K562 (cell line): ENCODE results near the gene ANO4. TPM values are rescaled to one million over a fixed set of nuclear protein-coding genes. Genes with fewer than 3 reads are reported as not detected.

ENCODE experiments used
- ATAC-seq: fragments of 200-7000 bp; cut with Tn5 transposase; 3 replicates; pipeline ENCODE4 v1.9.1; 2020; ENCODE audit warnings: moderate library complexity
- BruUV-seq: library from RNA; stranded (reverse); fragments of 400-500 nt; replicated peaks from 2 replicates; lab custom pipeline; 2021; lab: Mats Ljungman, UMichigan
- CTCF ChIA-PET: fragments of 300-600 bp; formaldehyde crosslinking; extraction: SDS; loops from one replicate; lab custom pipeline; 2021; ENCODE audit warnings: low intra/inter-chr PET ratio; lab: Yijun Ruan, JAX
- POLR2A ChIA-PET: fragments of 300-600, 350-650 bp; sonication (Branson Sonifier 250); formaldehyde crosslinking; extraction: SDS; loops from one replicate; lab custom pipeline; 2021; ENCODE audit warnings: antibody characterized with exemption, inconsistent platforms; lab: Yijun Ruan, JAX
- DNase-seq, 4 experiments: peaks; one replicate each; pipeline versions ENCODE4 v3.0.0 to v3.0.0-alpha.2; 2011 to 2018; ENCODE audit warnings: low spot score in 3 of 4, mixed read lengths in 3 of 4; ENCODE audit errors: extremely low read depth in 1 of 4
- FAIRE-seq: peaks from 2 replicates; lab custom pipeline; 2011; peaks lifted over from hg19 to GRCh38; lab: Jason Lieb, UNC
- H2AFZ ChIP-seq: 2 replicates; pipeline ENCODE4 v1.6.0; 2011; ENCODE audit warnings: low read depth, low read length, control low read depth, inconsistent platforms
- H3K27ac ChIP-seq: fragments of 200-600 bp; 3 replicates; pipeline ENCODE4 v1.8.0; 2011; ENCODE audit warnings: low read depth, mild to moderate bottlenecking, control low read depth, inconsistent platforms, low read length, moderate library complexity, mixed read lengths; ENCODE audit errors: extremely low read depth
- H3K27me3 ChIP-seq, 2 experiments: fragments of 300-600 bp in 1 of 2; 2 replicates in 1 of 2; 3 replicates in 1 of 2; pipeline versions ENCODE4 v1.6.0 to v1.8.0; 2011; ENCODE audit warnings: inconsistent platforms in 2 of 2, low read length in 2 of 2, mild to moderate bottlenecking in 1 of 2, mixed read lengths in 1 of 2, moderate library complexity in 1 of 2; ENCODE audit not compliant: control insufficient read depth in 2 of 2, insufficient read depth in 2 of 2
- H3K36me3 ChIP-seq: fragments of 300-600 bp; 3 replicates; pipeline ENCODE4 v1.8.0; 2011; ENCODE audit warnings: mild to moderate bottlenecking, low read length, inconsistent platforms; ENCODE audit not compliant: control insufficient read depth, insufficient read depth
- H3K4me1 ChIP-seq, 2 experiments: fragments of 200-600 bp in 1 of 2; replicated peaks in 1 of 2; 2 replicates in 1 of 2; 3 replicates in 1 of 2; pipeline versions ENCODE4 v1.5.1 to v1.8.0; 2011; ENCODE audit warnings: inconsistent platforms in 2 of 2, low read length in 2 of 2, mild to moderate bottlenecking in 1 of 2, mixed read lengths in 1 of 2, moderate library complexity in 1 of 2; ENCODE audit not compliant: control insufficient read depth in 2 of 2, insufficient read depth in 2 of 2
- H3K4me2 ChIP-seq: 2 replicates; pipeline ENCODE4 v1.6.1; 2011; ENCODE audit warnings: low read length, control low read depth, inconsistent platforms, mixed read lengths; ENCODE audit not compliant: insufficient read depth
- H3K4me3 ChIP-seq: fragments of 200-600 bp; sonication (generic), shearing (Covaris generic); 2 replicates; pipeline ENCODE4 v1.5.1; 2016; ENCODE audit warnings: control low read depth, inconsistent platforms
- H3K79me2 ChIP-seq: fragments of 200-600 bp; 3 replicates; pipeline ENCODE4 v1.8.0; 2011; ENCODE audit warnings: low read length, inconsistent platforms; ENCODE audit not compliant: control insufficient read depth, insufficient read depth
- H3K9ac ChIP-seq, 2 experiments: 2 replicates each; pipeline versions ENCODE4 v1.6.0 to v1.6.1; 2011; ENCODE audit warnings: low read depth in 2 of 2, low read length in 2 of 2, control low read depth in 1 of 2, inconsistent platforms in 1 of 2, mild to moderate bottlenecking in 1 of 2, mixed read lengths in 1 of 2; ENCODE audit not compliant: insufficient read depth in 1 of 2
- H3K9me1 ChIP-seq: one replicate; pipeline ENCODE4 v1.6.0; 2011; ENCODE audit warnings: inconsistent platforms, mild to moderate bottlenecking, low read length, moderate library complexity; ENCODE audit not compliant: control insufficient read depth, insufficient read depth
- H3K9me3 ChIP-seq: replicated peaks from 2 replicates; pipeline ENCODE4 v1.5.1; 2011; ENCODE audit warnings: low read depth, low read length, inconsistent platforms; ENCODE audit not compliant: control insufficient read depth, insufficient read depth
- H4K20me1 ChIP-seq: replicated peaks from 2 replicates; pipeline ENCODE4 v1.6.1; 2011; ENCODE audit warnings: low read length, inconsistent platforms, mixed read lengths; ENCODE audit not compliant: control insufficient read depth, insufficient read depth
- CBX5 ChIP-seq: IDR thresholded peaks from 2 replicates; pipeline ENCODE4 v1.6.1; 2014; ENCODE audit warnings: low read depth, borderline replicate concordance
- DPF2 ChIP-seq: fragments of 450-650 bp; IDR thresholded peaks from 2 replicates; pipeline ENCODE4 v1.6.1; 2016
- HSF4 ChIP-seq: fragments of 250-450 bp; sonication (Bioruptor Pico); IDR thresholded peaks from 2 replicates; pipeline ENCODE4 v2.1.2; 2022; ENCODE audit warnings: mild to moderate bottlenecking, moderate library complexity, borderline replicate concordance
- MBD2 ChIP-seq: sonication (generic); IDR thresholded peaks from 2 replicates; pipeline ENCODE4 v1.6.1; 2016; ENCODE audit warnings: low read depth, borderline replicate concordance
- MED1 ChIP-seq: sonication (generic); formaldehyde crosslinking; IDR thresholded peaks from 2 replicates; pipeline ENCODE4 v1.8.1; 2023; ENCODE audit warnings: missing genetic modification reagents, borderline replicate concordance
- RFX1 ChIP-seq: fragments of 450-650 bp; IDR thresholded peaks from 2 replicates; pipeline ENCODE4 v1.6.1; 2016; ENCODE audit warnings: mild to moderate bottlenecking, moderate library complexity
- SMARCC2 ChIP-seq: fragments of 450-650 bp; IDR thresholded peaks from 2 replicates; pipeline ENCODE4 v1.6.1; 2017; ENCODE audit warnings: antibody characterized with exemption, moderate library complexity, mild to moderate bottlenecking, low read depth
- ZNF140 ChIP-seq: fragments of 250-450 bp; sonication (Bioruptor Pico); IDR thresholded peaks from 2 replicates; pipeline ENCODE4 v1.8.0; 2021; ENCODE audit warnings: moderate library complexity, mild to moderate bottlenecking, inconsistent platforms
- in situ Hi-C: fragments of 300-500 bp; cut with MboI; formaldehyde crosslinking; loops from 4 replicates; pipeline ENCODE4 v1.15.0; 2018; ENCODE audit warnings: inconsistent platforms, mixed read lengths
- intact Hi-C: fragments of 100-400 bp; cut with micrococcal nuclease; formaldehyde crosslinking; loops from 2 replicates; pipeline ENCODE4 v1.14.2; 2022
- polyA plus RNA-seq, 8 experiments: library from polyadenylated mRNA; depleted of rRNA in 4 of 8; stranded (reverse) in 5 of 8; unstranded in 3 of 8; fragments of >200 nt; fragmentation: Nextera tagmentation in 2 of 8; fragmentation: Illumina TruSeq in 1 of 8; extraction: Ambion mirVana in 2 of 8; extraction: Trizol in 1 of 8; gene quantifications; 2 replicates each; pipeline versions ENCODE4 v1.2.1 to v1.2.3, GENCODE V29; 2011 to 2014; ENCODE audit warnings: inconsistent platforms in 1 of 8, missing spikeins in 1 of 8
- total RNA-seq, 7 experiments: library from RNA; depleted of rRNA in 6 of 7; stranded (reverse); fragments of >200 nt in 6 of 7; fragmentation: Illumina TruSeq in 2 of 7; extraction: Trizol in 2 of 7; gene quantifications; 2 replicates each; pipeline versions ENCODE4 v1.2.1 to v1.2.3, GENCODE V29; 2011 to 2021; ENCODE audit warnings: low replicate concordance in 1 of 7
- TF ChIP-seq, protein P1 (sequence below), 2 experiments: fragments of 250-450 bp in 1 of 2; fragments of 450-650 bp in 1 of 2; sonication (Bioruptor Pico) in 1 of 2; IDR thresholded peaks; 2 replicates each; pipeline versions ENCODE4 v1.6.1 to v1.8.0; 2016 to 2021; ENCODE audit warnings: mild to moderate bottlenecking in 2 of 2, moderate library complexity in 2 of 2, missing compliant biosample characterization in 1 of 2, missing genetic modification characterization in 1 of 2
- TF ChIP-seq, protein P2 (sequence below): fragments of 450-650 bp; IDR thresholded peaks from 2 replicates; pipeline ENCODE4 v1.6.1; 2016; ENCODE audit warnings: low read depth
- TF ChIP-seq, protein P3 (sequence below): sonication (generic); IDR thresholded peaks from 2 replicates; pipeline ENCODE4 v1.6.1; 2016
- TF ChIP-seq, protein P4 (sequence below): sonication (generic); formaldehyde crosslinking; IDR thresholded peaks from 2 replicates; pipeline ENCODE4 v1.4.0; 2020; ENCODE audit warnings: mild to moderate bottlenecking, missing genetic modification reagents

The ANO4 gene
- total and polyA plus RNA-seq, 9 of the 15 experiments (the other 6 are each of a cell fraction or from before 2014, with no cell fraction given): not detected

DNA sequence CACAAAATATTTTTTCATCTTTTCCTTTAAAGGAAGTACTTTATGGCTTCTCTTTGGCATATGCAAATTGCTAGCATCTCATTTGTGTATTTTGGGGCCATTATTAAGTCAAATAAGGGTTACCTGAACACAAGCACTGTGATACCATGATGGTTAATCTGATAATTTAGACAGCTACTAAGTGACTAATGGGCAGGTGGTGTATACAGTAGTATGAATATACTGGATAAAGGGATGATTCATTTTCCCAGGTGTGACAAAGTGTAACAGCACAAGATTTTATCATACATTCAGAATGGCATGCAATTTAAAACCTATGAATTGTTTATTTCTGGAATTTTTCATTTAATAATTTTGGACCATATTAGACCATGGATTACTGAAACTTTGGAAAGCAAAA lies 27.2 kb upstream of the ANO4 start:
- intact Hi-C loops (no loop called here), in situ Hi-C loops (no loop called here)
- CTCF ChIA-PET: no interaction called here
- TF ChIP-seq CBX5 (no peak), SMARCC2 (no peak), RFX1 (no peak), MED1 (CRISPR knock-in tag) (no peak), DPF2 (no peak), HSF4 (CRISPR knock-in tag) (no peak), ZNF140 (no peak), MBD2 (no peak)
- TF ChIP-seq, protein P1, sequence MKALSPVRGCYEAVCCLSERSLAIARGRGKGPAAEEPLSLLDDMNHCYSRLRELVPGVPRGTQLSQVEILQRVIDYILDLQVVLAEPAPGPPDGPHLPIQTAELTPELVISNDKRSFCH (CRISPR knock-in tag; IDR thresholded peaks at IDR 0.05): no peak
- TF ChIP-seq, protein P1 (tag; IDR thresholded peaks at IDR 0.05): no peak
- TF ChIP-seq, protein P2, sequence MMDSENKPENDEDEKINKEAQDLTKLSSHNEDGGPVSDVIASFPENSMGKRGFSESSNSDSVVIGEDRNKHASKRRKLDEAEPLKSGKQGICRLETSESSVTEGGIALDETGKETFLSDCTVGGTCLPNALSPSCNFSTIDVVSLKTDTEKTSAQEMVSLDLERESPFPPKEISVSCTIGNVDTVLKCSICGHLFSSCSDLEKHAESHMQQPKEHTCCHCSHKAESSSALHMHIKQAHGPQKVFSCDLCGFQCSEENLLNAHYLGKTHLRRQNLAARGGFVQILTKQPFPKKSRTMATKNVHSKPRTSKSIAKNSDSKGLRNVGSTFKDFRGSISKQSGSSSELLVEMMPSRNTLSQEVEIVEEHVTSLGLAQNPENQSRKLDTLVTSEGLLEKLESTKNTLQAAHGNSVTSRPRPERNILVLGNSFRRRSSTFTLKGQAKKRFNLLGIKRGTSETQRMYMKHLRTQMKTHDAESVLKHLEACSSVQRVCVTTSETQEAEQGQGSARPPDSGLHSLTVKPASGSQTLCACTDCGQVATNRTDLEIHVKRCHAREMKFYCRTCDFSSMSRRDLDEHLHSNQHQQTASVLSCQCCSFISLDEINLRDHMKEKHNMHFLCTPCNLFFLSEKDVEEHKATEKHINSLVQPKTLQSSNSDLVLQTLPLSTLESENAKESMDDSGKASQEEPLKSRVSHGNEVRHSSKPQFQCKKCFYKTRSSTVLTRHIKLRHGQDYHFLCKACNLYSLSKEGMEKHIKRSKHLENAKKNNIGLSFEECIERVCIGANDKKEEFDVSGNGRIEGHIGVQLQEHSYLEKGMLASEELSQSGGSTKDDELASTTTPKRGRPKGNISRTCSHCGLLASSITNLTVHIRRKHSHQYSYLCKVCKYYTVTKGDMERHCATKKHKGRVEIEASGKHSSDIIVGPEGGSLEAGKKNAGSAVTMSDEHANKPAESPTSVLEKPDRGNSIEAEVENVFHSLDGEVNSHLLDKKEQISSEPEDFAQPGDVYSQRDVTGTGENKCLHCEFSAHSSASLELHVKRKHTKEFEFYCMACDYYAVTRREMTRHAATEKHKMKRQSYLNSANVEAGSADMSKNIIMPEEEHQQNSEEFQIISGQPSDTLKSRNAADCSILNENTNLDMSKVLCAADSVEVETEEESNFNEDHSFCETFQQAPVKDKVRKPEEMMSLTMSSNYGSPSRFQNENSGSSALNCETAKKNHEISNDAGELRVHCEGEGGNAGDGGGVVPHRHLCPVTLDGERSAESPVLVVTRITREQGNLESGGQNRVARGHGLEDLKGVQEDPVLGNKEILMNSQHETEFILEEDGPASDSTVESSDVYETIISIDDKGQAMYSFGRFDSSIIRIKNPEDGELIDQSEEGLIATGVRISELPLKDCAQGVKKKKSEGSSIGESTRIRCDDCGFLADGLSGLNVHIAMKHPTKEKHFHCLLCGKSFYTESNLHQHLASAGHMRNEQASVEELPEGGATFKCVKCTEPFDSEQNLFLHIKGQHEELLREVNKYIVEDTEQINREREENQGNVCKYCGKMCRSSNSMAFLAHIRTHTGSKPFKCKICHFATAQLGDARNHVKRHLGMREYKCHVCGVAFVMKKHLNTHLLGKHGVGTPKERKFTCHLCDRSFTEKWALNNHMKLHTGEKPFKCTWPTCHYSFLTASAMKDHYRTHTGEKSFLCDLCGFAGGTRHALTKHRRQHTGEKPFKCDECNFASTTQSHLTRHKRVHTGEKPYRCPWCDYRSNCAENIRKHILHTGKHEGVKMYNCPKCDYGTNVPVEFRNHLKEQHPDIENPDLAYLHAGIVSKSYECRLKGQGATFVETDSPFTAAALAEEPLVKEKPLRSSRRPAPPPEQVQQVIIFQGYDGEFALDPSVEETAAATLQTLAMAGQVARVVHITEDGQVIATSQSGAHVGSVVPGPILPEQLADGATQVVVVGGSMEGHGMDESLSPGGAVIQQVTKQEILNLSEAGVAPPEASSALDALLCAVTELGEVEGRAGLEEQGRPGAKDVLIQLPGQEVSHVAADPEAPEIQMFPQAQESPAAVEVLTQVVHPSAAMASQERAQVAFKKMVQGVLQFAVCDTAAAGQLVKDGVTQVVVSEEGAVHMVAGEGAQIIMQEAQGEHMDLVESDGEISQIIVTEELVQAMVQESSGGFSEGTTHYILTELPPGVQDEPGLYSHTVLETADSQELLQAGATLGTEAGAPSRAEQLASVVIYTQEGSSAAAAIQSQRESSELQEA: no peak
- TF ChIP-seq, protein P3, sequence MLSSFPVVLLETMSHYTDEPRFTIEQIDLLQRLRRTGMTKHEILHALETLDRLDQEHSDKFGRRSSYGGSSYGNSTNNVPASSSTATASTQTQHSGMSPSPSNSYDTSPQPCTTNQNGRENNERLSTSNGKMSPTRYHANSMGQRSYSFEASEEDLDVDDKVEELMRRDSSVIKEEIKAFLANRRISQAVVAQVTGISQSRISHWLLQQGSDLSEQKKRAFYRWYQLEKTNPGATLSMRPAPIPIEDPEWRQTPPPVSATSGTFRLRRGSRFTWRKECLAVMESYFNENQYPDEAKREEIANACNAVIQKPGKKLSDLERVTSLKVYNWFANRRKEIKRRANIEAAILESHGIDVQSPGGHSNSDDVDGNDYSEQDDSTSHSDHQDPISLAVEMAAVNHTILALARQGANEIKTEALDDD: no peak
- TF ChIP-seq, protein P4, sequence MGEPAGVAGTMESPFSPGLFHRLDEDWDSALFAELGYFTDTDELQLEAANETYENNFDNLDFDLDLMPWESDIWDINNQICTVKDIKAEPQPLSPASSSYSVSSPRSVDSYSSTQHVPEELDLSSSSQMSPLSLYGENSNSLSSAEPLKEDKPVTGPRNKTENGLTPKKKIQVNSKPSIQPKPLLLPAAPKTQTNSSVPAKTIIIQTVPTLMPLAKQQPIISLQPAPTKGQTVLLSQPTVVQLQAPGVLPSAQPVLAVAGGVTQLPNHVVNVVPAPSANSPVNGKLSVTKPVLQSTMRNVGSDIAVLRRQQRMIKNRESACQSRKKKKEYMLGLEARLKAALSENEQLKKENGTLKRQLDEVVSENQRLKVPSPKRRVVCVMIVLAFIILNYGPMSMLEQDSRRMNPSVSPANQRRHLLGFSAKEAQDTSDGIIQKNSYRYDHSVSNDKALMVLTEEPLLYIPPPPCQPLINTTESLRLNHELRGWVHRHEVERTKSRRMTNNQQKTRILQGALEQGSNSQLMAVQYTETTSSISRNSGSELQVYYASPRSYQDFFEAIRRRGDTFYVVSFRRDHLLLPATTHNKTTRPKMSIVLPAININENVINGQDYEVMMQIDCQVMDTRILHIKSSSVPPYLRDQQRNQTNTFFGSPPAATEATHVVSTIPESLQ: no peak

More for the DNA sequence above, 27.2 kb upstream of the ANO4 start:
- no peak for FAIRE-seq
- Histone ChIP-seq H3K4me3 (no peak overlapping the region), H3K9ac (no peak overlapping the region), H3K9me1 (no peaks in the 10 kb centered on the region), H3K9me3 (no peaks in the 10 kb centered on the region), H3K27ac (no peak overlapping the region), H3K27me3 (no peaks in the 10 kb centered on the region), H3K4me2 (no peak overlapping the region), H4K20me1 (no peaks in the 10 kb centered on the region), H2AFZ (no peak overlapping the region), H3K4me1 (no peaks in the 10 kb centered on the region), H3K36me3 (no peaks in the 10 kb centered on the region), H3K79me2 (no peaks in the 10 kb centered on the region)
- DNase-seq: no peak
- no peak for ATAC-seq
- BruUV-seq: no TSS peak
- POLR2A ChIA-PET: interaction anchor here (0.7 kb wide), 1 partner anchor 86 kb away, joined by 3 read pairs; no protein-coding TSS in a partner anchor
